Central memory CD8-positive, alpha-beta T cell (primary cell): ENCODE measurements around the gene NUP54.

ENCODE experiments used
- ATAC-seq: fragments of 150-1000 bp; cut with Tn5 transposase; replicated peaks from 2 replicates; pipeline ENCODE4 v1.10.0; 2022; ENCODE audit warnings: mild to moderate bottlenecking, moderate FRiP score, moderate number of reproducible peaks; ENCODE audit not compliant: poor library complexity, severe bottlenecking; ENCODE audit errors: extremely low read depth
- DNase-seq, 2 donors: peaks; one replicate each; pipeline ENCODE4 v3.0.0; 2021; ENCODE audit warnings: low spot score in 2 of 2
- H3K27ac Mint-ChIP-seq: one replicate; pipeline ENCODE4 v1.8.0; 2022; ENCODE audit warnings: low read depth, mild to moderate bottlenecking, moderate library complexity, mixed read lengths
- H3K27me3 Mint-ChIP-seq: one replicate; pipeline ENCODE4 v1.8.0; 2022; ENCODE audit warnings: mixed read lengths
- H3K36me3 Mint-ChIP-seq: one replicate; pipeline ENCODE4 v1.8.0; 2022; ENCODE audit warnings: mild to moderate bottlenecking, moderate library complexity, mixed read lengths; ENCODE audit not compliant: insufficient read depth
- H3K4me1 Mint-ChIP-seq: one replicate; pipeline ENCODE4 v1.8.0; 2022; ENCODE audit warnings: mixed read lengths
- H3K4me3 Mint-ChIP-seq: one replicate; pipeline ENCODE4 v1.8.0; 2022; ENCODE audit warnings: mild to moderate bottlenecking, moderate library complexity, mixed read lengths
- H3K9me3 Mint-ChIP-seq: one replicate; pipeline ENCODE4 v1.8.0; 2022; ENCODE audit warnings: mixed read lengths

Gene NUP54

GRCh38 chr4:76177709-76178108 lies 29.5 kb upstream of the NUP54 start:
- no peak overlapping the region for H3K4me3 Mint-ChIP-seq
- peaks cover 9% of the 10 kb centered on the region for H3K4me1 Mint-ChIP-seq
- peaks cover 18% of the 10 kb centered on the region for H3K36me3 Mint-ChIP-seq
- no peaks in the 10 kb centered on the region for H3K27me3 Mint-ChIP-seq
- no peak for DNase-seq
- no peak overlapping the region for H3K27ac Mint-ChIP-seq
- no peaks in the 10 kb centered on the region for H3K9me3 Mint-ChIP-seq
- no peak for ATAC-seq

- no peak for DNase-seq
- Mint-ChIP-seq H3K27me3 (no peaks in the 10 kb centered on the region), H3K4me1 (peaks cover 9% of the 10 kb centered on the region), H3K27ac (no peak overlapping the region), H3K36me3 (peaks cover 16% of the 10 kb centered on the region), H3K9me3 (no peaks in the 10 kb centered on the region), H3K4me3 (no peak overlapping the region)
- no peak for ATAC-seq
These were observed 27.1 kb upstream of the NUP54 start for GRCh38 chr4:76175336-76175735.

GRCh38 chr4:76174216-76174615 lies 26.0 kb upstream of the NUP54 start:
- no peaks in the 10 kb centered on the region for H3K27me3 Mint-ChIP-seq
- H3K4me1 Mint-ChIP-seq, result peaks cover 9% of the 10 kb centered on the region
- ATAC-seq (no peak), DNase-seq (no peak)
- no peak overlapping the region for H3K4me3 Mint-ChIP-seq
- no peak overlapping the region for H3K27ac Mint-ChIP-seq
- H3K9me3 Mint-ChIP-seq, result no peaks in the 10 kb centered on the region
- peaks cover 16% of the 10 kb centered on the region for H3K36me3 Mint-ChIP-seq

GRCh38 chr4:76168688-76169087 lies 20.5 kb upstream of the NUP54 start:
- DNase-seq, result no peak
- Mint-ChIP-seq H3K27me3 (no peaks in the 10 kb centered on the region), H3K36me3 (peaks cover 9% of the 10 kb centered on the region), H3K9me3 (no peaks in the 10 kb centered on the region), H3K4me1 (no peaks in the 10 kb centered on the region), H3K27ac (no peak overlapping the region), H3K4me3 (no peak overlapping the region)
- ATAC-seq, result no peak

- H3K9me3 Mint-ChIP-seq, result no peaks in the 10 kb centered on the region
- H3K27me3 Mint-ChIP-seq, result no peaks in the 10 kb centered on the region
- H3K4me3 Mint-ChIP-seq, result no peak overlapping the region
- ATAC-seq, result no peak
- no peak overlapping the region for H3K27ac Mint-ChIP-seq
- DNase-seq, result no peak
- H3K36me3 Mint-ChIP-seq, result peaks cover 18% of the 10 kb centered on the region
- H3K4me1 Mint-ChIP-seq, result no peaks in the 10 kb centered on the region
These were observed 18.3 kb upstream of the NUP54 start for GRCh38 chr4:76166480-76166879.

- DNase-seq (no peak), ATAC-seq (no peak)
- Mint-ChIP-seq H3K4me1 (no peaks in the 10 kb centered on the region), H3K4me3 (no peak overlapping the region), H3K36me3 (peaks cover 15% of the 10 kb centered on the region), H3K27me3 (no peaks in the 10 kb centered on the region), H3K27ac (no peak overlapping the region), H3K9me3 (no peaks in the 10 kb centered on the region)
These were observed 12.2 kb upstream of the NUP54 start for GRCh38 chr4:76160355-76160754.

GRCh38 chr4:76156635-76157034 lies 8.4 kb upstream of the NUP54 start:
- Mint-ChIP-seq H3K9me3 (no peaks in the 10 kb centered on the region), H3K27ac (no peak overlapping the region), H3K36me3 (peaks cover 7% of the 10 kb centered on the region), H3K27me3 (no peaks in the 10 kb centered on the region), H3K4me3 (no peak overlapping the region), H3K4me1 (no peaks in the 10 kb centered on the region)
- DNase-seq (no peak), ATAC-seq (no peak)

GRCh38 chr4:76155979-76156378 lies 7.8 kb upstream of the NUP54 start:
- DNase-seq, result no peak
- no peaks in the 10 kb centered on the region for H3K4me1 Mint-ChIP-seq
- ATAC-seq, result no peak
- peaks cover 4% of the 10 kb centered on the region for H3K36me3 Mint-ChIP-seq
- H3K4me3 Mint-ChIP-seq, result no peak overlapping the region
- H3K27me3 Mint-ChIP-seq, result no peaks in the 10 kb centered on the region
- no peak overlapping the region for H3K27ac Mint-ChIP-seq
- no peaks in the 10 kb centered on the region for H3K9me3 Mint-ChIP-seq

GRCh38 chr4:76153356-76153755 lies 5.2 kb upstream of the NUP54 start:
- H3K4me3 Mint-ChIP-seq, result no peak overlapping the region
- H3K36me3 Mint-ChIP-seq, result peaks cover 3% of the 10 kb centered on the region
- DNase-seq, result no peak
- no peaks in the 10 kb centered on the region for H3K27me3 Mint-ChIP-seq
- no peak overlapping the region for H3K27ac Mint-ChIP-seq
- peaks cover 11% of the 10 kb centered on the region for H3K4me1 Mint-ChIP-seq
- H3K9me3 Mint-ChIP-seq, result no peaks in the 10 kb centered on the region
- ATAC-seq, result no peak

GRCh38 chr4:76147454-76148141 lies 599 bp downstream of the NUP54 start:
- H3K4me1 Mint-ChIP-seq, result peaks cover 28% of the 10 kb centered on the region
- H3K4me3 Mint-ChIP-seq, result peak overlapping the region; percentile 93
- H3K27me3 Mint-ChIP-seq, result no peaks in the 10 kb centered on the region
- H3K27ac Mint-ChIP-seq, result peak overlapping the region; percentile 95
- DNase-seq (peak in 1 of 2 donors; percentile 14), ATAC-seq (peak; percentile 16)
- no peaks in the 10 kb centered on the region for H3K9me3 Mint-ChIP-seq
- H3K36me3 Mint-ChIP-seq, result peaks cover 13% of the 10 kb centered on the region

- Mint-ChIP-seq H3K4me1 (peaks cover 43% of the 10 kb centered on the region), H3K36me3 (peaks cover 36% of the 10 kb centered on the region), H3K9me3 (no peaks in the 10 kb centered on the region), H3K27ac (no peak overlapping the region), H3K4me3 (no peak overlapping the region), H3K27me3 (no peaks in the 10 kb centered on the region)
- no peak for DNase-seq
- no peak for ATAC-seq
These were observed 3.7 kb downstream of the NUP54 start for GRCh38 chr4:76144546-76144945.

GRCh38 chr4:76141241-76141640 lies 7.0 kb downstream of the NUP54 start:
- Mint-ChIP-seq H3K27me3 (no peaks in the 10 kb centered on the region), H3K9me3 (no peaks in the 10 kb centered on the region), H3K27ac (no peak overlapping the region), H3K4me3 (no peak overlapping the region), H3K36me3 (peaks cover 41% of the 10 kb centered on the region), H3K4me1 (peaks cover 34% of the 10 kb centered on the region)
- DNase-seq (no peak), ATAC-seq (no peak)

- ATAC-seq (no peak), DNase-seq (no peak)
- H3K4me3 Mint-ChIP-seq, result no peak overlapping the region
- peaks cover 45% of the 10 kb centered on the region for H3K36me3 Mint-ChIP-seq
- H3K27ac Mint-ChIP-seq, result no peak overlapping the region
- peaks cover 7% of the 10 kb centered on the region for H3K4me1 Mint-ChIP-seq
- no peaks in the 10 kb centered on the region for H3K27me3 Mint-ChIP-seq
- H3K9me3 Mint-ChIP-seq, result no peaks in the 10 kb centered on the region
These were observed 20.4 kb downstream of the NUP54 start for GRCh38 chr4:76127754-76128153.
